Left cardiac atrium (tissue), 4 donors: ENCODE data around the gene RHBDD2. TPM values are rescaled to one million over a fixed set of nuclear protein-coding genes. Genes with fewer than 3 reads are reported as not detected.
"Not testable (repeated sequence)": the region's sequence is repeated elsewhere in the genome, so short reads cannot be mapped to it uniquely, and the experiment has no call there.

Experiments used
- ATAC-seq, 2 donors: fragments of 200-7000 bp; cut with Tn5 transposase; one replicate each; pipeline ENCODE4 v1.9.1; 2020; ENCODE audit warnings: mild to moderate bottlenecking in 2 of 2, moderate library complexity in 2 of 2
- DNase-seq: peaks from one replicate; pipeline ENCODE4 v3.0.0-alpha.2; 2020
- intact Hi-C, 2 donors: fragments of 100-400 bp; cut with DNase I; formaldehyde crosslinking; loops; one replicate each; pipeline versions ENCODE4 v1.14.1 to v1.15.1; 2022 to 2023
- total RNA-seq, 2 donors: library from RNA; stranded (reverse); fragmentation: NEBNext Ultra II Directional; extraction: Animal tissue kit (Norgen Biotek cat#: 25700); gene quantifications; one replicate each; pipeline ENCODE4 v1.2.1, GENCODE V29; 2021
- donor health status: DM: no; HTN: yes; CAD: no.
- donor health status: DM: no; HTN: yes; CAD: no; lungs with severe emphysema.
- donor health status: DM: yes; HTN: yes; CAD: no.
- donor health status: Dilated cardiomyopathy.

The RHBDD2 gene
- total RNA-seq, 2 donors from 2014 or later = 26.5 to 41.8 TPM

DNA sequence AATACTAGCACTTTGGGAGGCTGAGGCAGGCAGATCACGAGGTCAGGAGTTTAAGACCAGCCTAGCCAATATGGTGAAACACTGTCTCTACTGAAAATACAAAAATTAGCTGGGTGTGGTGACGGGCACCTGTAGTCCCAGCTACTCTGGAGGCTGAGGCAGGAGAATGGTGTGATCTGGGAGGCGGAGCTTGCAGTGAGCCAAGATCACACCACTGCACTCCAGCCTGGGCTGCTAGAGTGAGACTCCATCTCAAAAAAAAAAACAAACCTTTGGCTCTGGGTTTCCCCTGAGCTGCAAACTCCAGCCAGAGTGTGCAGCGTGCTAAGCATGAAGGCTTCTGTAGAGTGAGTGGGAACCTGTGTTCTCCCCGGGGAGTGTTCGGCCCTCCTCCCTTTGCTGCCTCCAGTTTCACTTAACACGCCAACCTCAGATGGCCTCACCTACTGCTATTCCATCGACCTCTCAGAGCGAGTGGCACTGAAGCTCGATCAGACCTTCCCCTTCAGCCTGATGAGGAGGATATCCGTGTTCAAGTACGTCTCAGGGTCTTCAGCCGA lies 4.5 kb downstream of the RHBDD2 start:
- DNase-seq, intact Hi-C loops, ATAC-seq: not testable (repeated sequence)

DNA sequence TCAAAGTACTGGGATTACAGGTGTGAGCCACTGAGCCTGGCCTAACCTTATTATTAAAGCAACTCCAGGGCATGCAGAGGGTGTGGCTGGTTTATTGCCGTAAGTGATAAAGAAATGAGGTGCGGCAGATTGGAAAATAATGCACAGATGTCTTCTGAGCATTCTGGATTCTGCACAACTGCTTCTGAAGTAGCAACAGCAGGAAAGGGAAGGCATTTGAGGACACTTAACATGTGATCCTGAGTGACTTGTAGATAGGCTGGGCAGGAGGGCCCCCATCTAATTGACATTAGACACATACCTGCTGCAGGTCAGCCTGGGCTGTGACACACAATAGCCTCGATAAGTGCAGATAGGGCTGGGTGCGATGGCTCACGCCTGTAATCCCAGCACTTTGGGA lies 5.6 kb downstream of the RHBDD2 start:
- intact Hi-C loops = no loop called here
- ATAC-seq (no peak), DNase-seq (no peak)

- ATAC-seq (no peak), DNase-seq (no peak)
- intact Hi-C loops = no loop called here
Measured at GRCh38 chr7:75885036-75885435, 6.2 kb downstream of the RHBDD2 start.

- intact Hi-C loops = no loop called here
- ATAC-seq (peak in 1 of 2 donors; percentile 11), DNase-seq (no peak)
Measured at GRCh38 chr7:75887669-75888369, 9.0 kb downstream of the RHBDD2 start.

DNA sequence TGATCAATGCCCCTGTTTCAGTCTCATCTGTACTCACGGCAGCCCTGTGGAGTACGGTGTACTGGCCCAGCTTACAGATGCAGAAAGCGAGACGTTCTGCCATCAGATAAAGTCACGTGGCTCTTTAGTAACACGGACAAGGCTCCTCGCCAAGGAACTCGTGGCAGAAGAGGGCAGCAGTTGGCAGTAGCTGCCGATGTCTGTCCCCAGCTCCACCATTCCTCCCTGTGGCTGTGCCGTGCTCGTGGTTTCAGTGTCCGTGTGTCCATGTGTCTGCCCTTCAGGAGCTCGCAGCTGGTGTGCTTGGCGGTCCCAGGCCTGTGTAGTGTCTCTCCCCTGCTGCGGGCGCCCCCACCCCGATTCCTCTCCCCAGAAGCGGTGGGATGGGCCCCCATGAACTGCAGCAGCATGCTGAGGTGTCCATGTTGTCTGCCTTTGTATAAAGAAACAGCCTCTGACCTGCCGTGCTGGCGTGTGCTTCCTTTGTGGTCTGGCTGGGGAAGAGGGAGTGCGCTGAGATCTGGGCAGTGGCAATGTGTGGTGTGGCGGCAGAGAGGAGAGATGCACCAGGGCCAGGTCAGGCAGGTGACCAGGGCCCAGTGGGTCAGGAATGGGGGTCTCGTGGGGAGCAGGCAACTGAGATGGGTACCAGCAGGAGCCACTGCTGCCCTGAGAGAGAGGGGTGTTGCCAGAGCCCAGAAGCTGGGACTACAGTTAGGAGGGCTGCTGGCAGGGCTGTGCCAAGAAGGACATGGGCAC lies 9.8 kb downstream of the RHBDD2 start:
- DNase-seq (no peak), ATAC-seq (peak; percentile 30 to 79)
- intact Hi-C loops = no loop called here

GRCh38 chr7:75889223-75889825 lies 10.5 kb downstream of the RHBDD2 start:
- ATAC-seq (no peak), DNase-seq (no peak)
- intact Hi-C loops = no loop called here

DNA sequence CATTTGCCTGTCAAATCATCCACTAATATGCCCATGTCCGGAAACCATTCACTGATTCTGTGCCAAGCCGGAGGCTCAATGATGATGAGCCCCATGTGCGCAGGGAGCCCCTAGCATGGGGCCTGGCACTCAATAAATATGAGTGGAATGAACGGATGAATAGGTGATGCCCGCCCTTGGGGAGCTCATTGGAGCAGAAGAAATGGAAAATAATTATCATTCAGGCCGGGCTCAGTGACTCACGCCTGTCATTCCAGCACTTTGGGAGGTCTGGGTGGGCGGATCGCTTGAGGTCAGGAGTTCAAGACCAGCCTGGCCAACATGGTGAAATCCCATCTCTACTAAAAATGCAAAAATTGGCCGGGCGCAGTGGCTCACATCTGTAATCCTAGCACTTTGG lies 11.0 kb downstream of the RHBDD2 start:
- DNase-seq (no peak), ATAC-seq (no peak)
- intact Hi-C loops = no loop called here

GRCh38 chr7:75891237-75891636 lies 12.4 kb downstream of the RHBDD2 start:
- ATAC-seq, DNase-seq, intact Hi-C loops: not testable (repeated sequence)

GRCh38 chr7:75891815-75892411 lies 13.1 kb downstream of the RHBDD2 start:
- DNase-seq = no peak
- no peak for ATAC-seq
- intact Hi-C loops = no loop called here

DNA sequence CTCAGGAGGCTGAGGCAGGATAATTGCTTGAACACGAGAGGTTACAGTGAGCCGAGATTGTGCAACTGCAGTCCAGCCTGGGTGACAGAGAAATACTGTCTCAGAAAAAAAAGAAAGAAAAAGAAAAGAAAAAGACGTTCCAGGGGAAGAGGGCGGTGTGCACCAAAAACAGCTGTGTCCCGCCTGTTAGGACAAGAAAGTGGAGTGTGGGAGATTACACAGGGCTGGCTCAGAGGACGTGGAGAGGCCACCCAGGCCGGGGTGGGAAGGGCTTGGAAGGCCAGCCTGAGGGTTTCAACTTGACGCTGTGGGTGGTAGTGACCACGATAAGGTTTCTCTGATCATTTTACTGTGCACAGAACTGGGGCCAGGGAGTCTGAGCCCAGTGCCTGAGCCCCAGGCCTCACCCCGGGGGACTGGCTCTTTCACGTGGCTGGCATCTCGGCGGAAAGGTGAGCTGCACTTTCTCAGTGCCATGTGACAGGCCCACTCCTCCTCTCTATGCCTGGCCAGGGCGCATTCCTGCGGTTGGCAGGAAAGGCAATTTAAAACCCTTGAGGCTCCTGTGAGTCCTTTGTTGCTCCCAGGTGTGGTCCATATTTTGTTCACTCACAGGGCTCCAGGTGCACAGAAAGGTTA lies 13.9 kb downstream of the RHBDD2 start:
- intact Hi-C loops = no loop called here
- peak; percentile 32 to 82 for ATAC-seq
- DNase-seq = peak; percentile 63

GRCh38 chr7:75896803-75897327 lies 18.0 kb downstream of the RHBDD2 start:
- no peak for ATAC-seq
- DNase-seq = no peak
- intact Hi-C loops = no loop called here

GRCh38 chr7:75900617-75901315 lies 21.9 kb downstream of the RHBDD2 start:
- intact Hi-C loops = no loop called here
- DNase-seq (no peak), ATAC-seq (no peak)

- intact Hi-C loops = no loop called here
- ATAC-seq (peak; percentile 89 to 90), DNase-seq (peak; percentile 80)
Measured at GRCh38 chr7:75905785-75906604, 27.2 kb downstream of the RHBDD2 start.

DNA sequence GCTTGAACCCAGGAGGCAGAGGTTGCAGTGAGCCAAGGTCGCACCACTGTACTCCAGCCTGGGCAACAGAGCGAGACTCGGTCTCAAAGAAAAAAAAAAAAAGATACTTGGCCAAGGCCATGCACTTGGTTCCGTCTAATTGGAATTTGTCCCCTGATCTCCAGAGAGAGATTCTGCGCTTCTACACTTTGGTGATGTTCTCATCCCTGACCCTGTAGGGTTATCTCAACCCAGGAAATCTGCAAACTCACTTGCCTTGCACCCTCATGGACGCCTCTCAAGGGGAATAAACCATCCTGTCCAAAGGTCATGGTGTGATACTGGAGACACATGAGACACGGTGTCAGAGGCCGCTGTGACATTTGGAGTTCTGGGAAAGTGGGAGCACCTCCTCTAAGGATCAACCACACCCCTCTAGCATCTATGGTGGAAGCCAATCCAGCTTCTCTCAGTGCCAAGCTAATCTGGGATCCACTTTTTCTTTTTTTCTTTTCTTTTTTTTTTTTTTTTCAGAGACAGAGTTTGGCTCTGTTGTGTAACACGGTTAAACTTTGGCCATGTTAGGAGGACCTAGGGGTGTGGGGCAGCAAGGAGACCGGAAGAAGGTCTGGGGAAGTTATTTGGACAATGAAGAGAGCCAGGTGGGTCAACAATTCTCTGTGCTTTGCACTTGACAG lies 28.3 kb downstream of the RHBDD2 start:
- intact Hi-C loops = no loop called here
- DNase-seq (no peak), ATAC-seq (peak; percentile 45 to 62)

GRCh38 chr7:75907668-75908039 lies 28.8 kb downstream of the RHBDD2 start:
- ATAC-seq, intact Hi-C loops, DNase-seq: not testable (repeated sequence)

DNA sequence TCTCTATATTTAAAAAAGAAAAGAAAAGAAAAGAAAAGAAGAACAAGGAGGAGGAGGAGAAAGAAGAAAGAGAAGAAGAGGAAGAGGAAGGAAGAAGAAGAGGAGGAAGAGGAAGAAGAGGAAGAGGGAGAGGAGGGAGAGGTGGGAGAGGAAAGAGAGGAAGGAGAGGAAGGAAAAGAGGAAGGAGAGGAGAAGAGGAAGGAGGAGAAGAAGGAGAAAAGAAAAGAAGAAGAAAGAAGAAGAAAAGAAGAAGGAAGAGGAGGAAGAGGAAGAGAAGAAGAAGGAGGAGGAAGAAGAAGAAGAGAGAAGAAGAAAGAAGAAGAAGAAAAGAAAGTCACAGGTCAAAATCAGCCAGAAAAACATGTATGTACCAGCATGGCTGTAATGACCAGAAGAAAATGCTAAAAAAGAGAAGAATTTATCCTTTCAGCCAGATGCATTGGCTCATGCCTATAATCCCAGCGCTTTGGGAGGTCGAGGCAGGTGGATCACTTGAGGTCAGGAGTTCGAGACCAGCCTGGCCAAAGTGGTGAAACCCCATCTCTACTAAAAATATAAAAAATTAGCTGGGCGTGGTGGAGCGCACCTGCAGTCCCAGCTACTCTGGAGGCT lies 30.8 kb downstream of the RHBDD2 start:
- ATAC-seq (no peak), DNase-seq (no peak)
- intact Hi-C loops = loop anchor here in 1 of 2 donors (10.0 kb wide), 1 partner anchor 75 kb away; no protein-coding TSS in a partner anchor
